ENCODE data around the gene SLC7A11.

The SLC7A11 gene

GRCh38 chr4:138182838-138183426 is 59.2 kb downstream of the SLC7A11 start:
- Histone ChIP-seq H3K27ac (ENCODE audit: low read length) (no peak overlapping the region), H3K36me3 (ENCODE audit: insufficient read depth, low read depth, low read length) (peaks cover 47% of the 10 kb centered on the region), H3K4me3 (ENCODE audit: low read length) (no peak overlapping the region), H3K4me1 (ENCODE audit: insufficient read depth, low read length) (peaks cover 7% of the 10 kb centered on the region), H3K9me3 (ENCODE audit: insufficient read depth, low read depth, low read length) (no peaks in the 10 kb centered on the region), H3K9ac (ENCODE audit: low read depth, low read length) (no peak overlapping the region), H3K27me3 (ENCODE audit: insufficient read depth, low read length) (no peaks in the 10 kb centered on the region)

- no peak overlapping the region for H3K27ac ChIP-seq (ENCODE audit: low read length)
- no peaks in the 10 kb centered on the region for H3K9me3 ChIP-seq (ENCODE audit: insufficient read depth, low read depth, low read length)
- H3K27me3 ChIP-seq (ENCODE audit: insufficient read depth, low read length) = no peaks in the 10 kb centered on the region
- H3K36me3 ChIP-seq (ENCODE audit: insufficient read depth, low read depth, low read length) = peaks cover 53% of the 10 kb centered on the region
- H3K4me1 ChIP-seq (ENCODE audit: insufficient read depth, low read length) = peaks cover 7% of the 10 kb centered on the region
- no peak overlapping the region for H3K9ac ChIP-seq (ENCODE audit: low read depth, low read length)
- no peak overlapping the region for H3K4me3 ChIP-seq (ENCODE audit: low read length)
Measured at GRCh38 chr4:138181287-138181686, 60.9 kb downstream of the SLC7A11 start.

- Histone ChIP-seq H3K4me1 (ENCODE audit: insufficient read depth, low read length) (no peaks in the 10 kb centered on the region), H3K9ac (ENCODE audit: low read depth, low read length) (no peak overlapping the region), H3K4me3 (ENCODE audit: low read length) (no peak overlapping the region), H3K36me3 (ENCODE audit: insufficient read depth, low read depth, low read length) (peaks cover 69% of the 10 kb centered on the region), H3K27ac (ENCODE audit: low read length) (no peak overlapping the region), H3K27me3 (ENCODE audit: insufficient read depth, low read length) (no peaks in the 10 kb centered on the region), H3K9me3 (ENCODE audit: insufficient read depth, low read depth, low read length) (no peaks in the 10 kb centered on the region)
Measured at GRCh38 chr4:138178566-138178965, 63.6 kb downstream of the SLC7A11 start.

GRCh38 chr4:138177278-138177968 is 64.7 kb downstream of the SLC7A11 start:
- H3K27ac ChIP-seq (ENCODE audit: low read length) = no peak overlapping the region
- H3K4me3 ChIP-seq (ENCODE audit: low read length) = no peak overlapping the region
- H3K36me3 ChIP-seq (ENCODE audit: insufficient read depth, low read depth, low read length) = peaks cover 66% of the 10 kb centered on the region
- H3K9me3 ChIP-seq (ENCODE audit: insufficient read depth, low read depth, low read length) = no peaks in the 10 kb centered on the region
- no peaks in the 10 kb centered on the region for H3K27me3 ChIP-seq (ENCODE audit: insufficient read depth, low read length)
- no peak overlapping the region for H3K9ac ChIP-seq (ENCODE audit: low read depth, low read length)
- H3K4me1 ChIP-seq (ENCODE audit: insufficient read depth, low read length) = no peaks in the 10 kb centered on the region

GRCh38 chr4:138174981-138175794 is 67.0 kb downstream of the SLC7A11 start:
- Histone ChIP-seq H3K27me3 (ENCODE audit: insufficient read depth, low read length) (no peaks in the 10 kb centered on the region), H3K9me3 (ENCODE audit: insufficient read depth, low read depth, low read length) (no peaks in the 10 kb centered on the region), H3K4me3 (ENCODE audit: low read length) (no peak overlapping the region), H3K27ac (ENCODE audit: low read length) (no peak overlapping the region), H3K36me3 (ENCODE audit: insufficient read depth, low read depth, low read length) (peaks cover 60% of the 10 kb centered on the region), H3K9ac (ENCODE audit: low read depth, low read length) (no peak overlapping the region), H3K4me1 (ENCODE audit: insufficient read depth, low read length) (no peaks in the 10 kb centered on the region)

GRCh38 chr4:138164208-138164607 is 77.9 kb downstream of the SLC7A11 start:
- Histone ChIP-seq H3K9ac (ENCODE audit: low read depth, low read length) (no peak overlapping the region), H3K36me3 (ENCODE audit: insufficient read depth, low read depth, low read length) (no peaks in the 10 kb centered on the region), H3K9me3 (ENCODE audit: insufficient read depth, low read depth, low read length) (no peaks in the 10 kb centered on the region), H3K27me3 (ENCODE audit: insufficient read depth, low read length) (no peaks in the 10 kb centered on the region), H3K27ac (ENCODE audit: low read length) (no peak overlapping the region), H3K4me3 (ENCODE audit: low read length) (no peak overlapping the region), H3K4me1 (ENCODE audit: insufficient read depth, low read length) (peaks cover 5% of the 10 kb centered on the region; the same call in 1 of the 2 replicates)

- Histone ChIP-seq H3K9ac (ENCODE audit: low read depth, low read length) (no peak overlapping the region), H3K4me3 (ENCODE audit: low read length) (no peak overlapping the region), H3K27ac (ENCODE audit: low read length) (no peak overlapping the region), H3K27me3 (ENCODE audit: insufficient read depth, low read length) (no peaks in the 10 kb centered on the region), H3K9me3 (ENCODE audit: insufficient read depth, low read depth, low read length) (no peaks in the 10 kb centered on the region), H3K4me1 (ENCODE audit: insufficient read depth, low read length) (peaks cover 5% of the 10 kb centered on the region; the same call in 1 of the 2 replicates), H3K36me3 (ENCODE audit: insufficient read depth, low read depth, low read length) (no peaks in the 10 kb centered on the region)
Measured at GRCh38 chr4:138163171-138163570, 79.0 kb downstream of the SLC7A11 start.

GRCh38 chr4:138162259-138162658 is 79.9 kb downstream of the SLC7A11 start:
- H3K4me3 ChIP-seq (ENCODE audit: low read length) = no peak overlapping the region
- H3K9me3 ChIP-seq (ENCODE audit: insufficient read depth, low read depth, low read length) = no peaks in the 10 kb centered on the region
- no peak overlapping the region for H3K27ac ChIP-seq (ENCODE audit: low read length)

GRCh38 chr4:138161351-138161750 is 80.8 kb downstream of the SLC7A11 start:
- H3K4me1 ChIP-seq (ENCODE audit: insufficient read depth, low read length) = peaks cover 5% of the 10 kb centered on the region; the same call in 1 of the 2 replicates
- no peak overlapping the region for H3K27ac ChIP-seq (ENCODE audit: low read length)
- no peaks in the 10 kb centered on the region for H3K9me3 ChIP-seq (ENCODE audit: insufficient read depth, low read depth, low read length)
- H3K27me3 ChIP-seq (ENCODE audit: insufficient read depth, low read length) = no peaks in the 10 kb centered on the region
- no peaks in the 10 kb centered on the region for H3K36me3 ChIP-seq (ENCODE audit: insufficient read depth, low read depth, low read length)
- H3K9ac ChIP-seq (ENCODE audit: low read depth, low read length) = no peak overlapping the region
- no peak overlapping the region for H3K4me3 ChIP-seq (ENCODE audit: low read length)

More at GRCh38 chr4:138162259-138162658, 79.9 kb downstream of the SLC7A11 start:
- H3K4me1 ChIP-seq (ENCODE audit: insufficient read depth, low read length) = peaks cover 5% of the 10 kb centered on the region; the same call in 1 of the 2 replicates
- no peak overlapping the region for H3K9ac ChIP-seq (ENCODE audit: low read depth, low read length)
- no peaks in the 10 kb centered on the region for H3K36me3 ChIP-seq (ENCODE audit: insufficient read depth, low read depth, low read length)
- H3K27me3 ChIP-seq (ENCODE audit: insufficient read depth, low read length) = no peaks in the 10 kb centered on the region

- H3K9ac ChIP-seq (ENCODE audit: low read depth, low read length) = no peak overlapping the region
- H3K27ac ChIP-seq (ENCODE audit: low read length) = no peak overlapping the region
- no peaks in the 10 kb centered on the region for H3K36me3 ChIP-seq (ENCODE audit: insufficient read depth, low read depth, low read length)
- H3K9me3 ChIP-seq (ENCODE audit: insufficient read depth, low read depth, low read length) = no peaks in the 10 kb centered on the region
- H3K4me3 ChIP-seq (ENCODE audit: low read length) = no peak overlapping the region
- peaks cover 5% of the 10 kb centered on the region; the same call in 1 of the 2 replicates for H3K4me1 ChIP-seq (ENCODE audit: insufficient read depth, low read length)
- no peaks in the 10 kb centered on the region for H3K27me3 ChIP-seq (ENCODE audit: insufficient read depth, low read length)
Measured at GRCh38 chr4:138158746-138159297, 83.3 kb downstream of the SLC7A11 start.

GRCh38 chr4:138140879-138141278 is 101.3 kb downstream of the SLC7A11 start:
- H3K9me3 ChIP-seq (ENCODE audit: insufficient read depth, low read depth, low read length) = no peaks in the 10 kb centered on the region
- H3K27me3 ChIP-seq (ENCODE audit: insufficient read depth, low read length) = no peaks in the 10 kb centered on the region
- no peak overlapping the region for H3K9ac ChIP-seq (ENCODE audit: low read depth, low read length)
- no peak overlapping the region for H3K27ac ChIP-seq (ENCODE audit: low read length)
- no peaks in the 10 kb centered on the region for H3K4me1 ChIP-seq (ENCODE audit: insufficient read depth, low read length)
- H3K4me3 ChIP-seq (ENCODE audit: low read length) = no peak overlapping the region
- no peaks in the 10 kb centered on the region for H3K36me3 ChIP-seq (ENCODE audit: insufficient read depth, low read depth, low read length)

Data from iPS-20b (cell line).